IMR-90 (cell line): ENCODE measurements around the gene ZNF280B. TPM values are rescaled to one million over a fixed set of nuclear protein-coding genes. Genes with fewer than 3 reads are reported as not detected.
"Not testable (repeated sequence)": the region's sequence is repeated elsewhere in the genome, so short reads cannot be mapped to it uniquely, and the experiment has no call there.

ENCODE experiments used
- ATAC-seq: fragments of 200-7000 bp; cut with Tn5 transposase; 2 replicates; pipeline ENCODE4 v1.9.1; 2020; ENCODE audit warnings: low read depth, mild to moderate bottlenecking, moderate library complexity
- BruUV-seq: library from RNA; stranded (reverse); fragments of 400-500 nt; replicated peaks from 2 replicates; lab custom pipeline; 2021; lab: Mats Ljungman, UMichigan
- CTCF ChIA-PET: fragments of 300-600 bp; formaldehyde crosslinking; extraction: SDS; loops from one replicate; lab custom pipeline; 2021; ENCODE audit warnings: antibody characterized with exemption; lab: Yijun Ruan, JAX
- POLR2A ChIA-PET: fragments of 300-600 bp; sonication (Branson Sonifier 250); formaldehyde crosslinking; loops from one replicate; lab custom pipeline; 2022; ENCODE audit warnings: antibody characterized with exemption; ENCODE audit not compliant: unreplicated experiment; lab: Charles Lee
- DNase-seq: peaks from one replicate; pipeline ENCODE4 v3.0.0; 2013
- H2AFZ ChIP-seq: replicated peaks from 2 replicates; pipeline ENCODE3; 2013; ENCODE audit warnings: low read length, mild to moderate bottlenecking; ENCODE audit not compliant: poor library complexity
- H2AK5ac ChIP-seq: 2 replicates; pipeline ENCODE4 v1.6.1; 2013; ENCODE audit warnings: low read depth, low read length, inconsistent platforms
- H2AK9ac ChIP-seq: replicated peaks from 2 replicates; pipeline ENCODE3; 2013; ENCODE audit warnings: mild to moderate bottlenecking, low read depth, low read length, moderate library complexity; ENCODE audit not compliant: poor library complexity
- H2BK120ac ChIP-seq: 2 replicates; pipeline ENCODE4 v1.6.1; 2013; ENCODE audit warnings: low read depth, low read length, inconsistent platforms
- H2BK15ac ChIP-seq: 3 replicates; pipeline ENCODE4 v1.6.1; 2013; ENCODE audit warnings: low read depth, low read length, inconsistent platforms
- H2BK20ac ChIP-seq: 2 replicates; pipeline ENCODE4 v1.6.1; 2013; ENCODE audit warnings: low read depth, mild to moderate bottlenecking, inconsistent platforms, low read length, moderate library complexity
- H2BK5ac ChIP-seq: 2 replicates; pipeline ENCODE4 v1.6.1; 2013; ENCODE audit warnings: mild to moderate bottlenecking, low read depth, low read length, inconsistent platforms; ENCODE audit not compliant: poor library complexity, severe bottlenecking
- H3K14ac ChIP-seq: replicated peaks from 2 replicates; pipeline ENCODE4 v1.6.1; 2013; ENCODE audit warnings: low read depth, low read length, inconsistent platforms
- H3K18ac ChIP-seq: 2 replicates; pipeline ENCODE4 v1.6.1; 2013; ENCODE audit warnings: low read depth, low read length, control low read depth
- H3K23ac ChIP-seq: 2 replicates; pipeline ENCODE4 v1.6.1; 2013; ENCODE audit warnings: low read depth, low read length, inconsistent platforms
- H3K27ac ChIP-seq: 2 replicates; pipeline ENCODE4 v1.5.1; 2013; ENCODE audit warnings: mild to moderate bottlenecking, control low read depth, low read length; ENCODE audit not compliant: insufficient read depth
- H3K27me3 ChIP-seq: 2 replicates; pipeline ENCODE4 v1.6.1; 2013; ENCODE audit warnings: low read length; ENCODE audit not compliant: control insufficient read depth, insufficient read depth
- H3K36me3 ChIP-seq: 2 replicates; pipeline ENCODE4 v1.6.1; 2013; ENCODE audit warnings: low read length, mixed read lengths; ENCODE audit not compliant: control insufficient read depth, insufficient read depth
- H3K4ac ChIP-seq: 2 replicates; pipeline ENCODE4 v1.6.1; 2013; ENCODE audit warnings: low read depth, low read length, inconsistent platforms
- H3K4me1 ChIP-seq: 2 replicates; pipeline ENCODE4 v1.6.1; 2013; ENCODE audit warnings: low read length, mixed read lengths; ENCODE audit not compliant: control insufficient read depth, insufficient read depth
- H3K4me2 ChIP-seq: 2 replicates; pipeline ENCODE4 v1.6.1; 2013; ENCODE audit warnings: low read depth, mild to moderate bottlenecking, control low read depth, low read length, moderate library complexity
- H3K4me3 ChIP-seq: 2 replicates; pipeline ENCODE4 v1.5.1; 2013; ENCODE audit warnings: low read depth, mild to moderate bottlenecking, control low read depth, low read length, moderate library complexity; ENCODE audit not compliant: insufficient read depth
- H3K56ac ChIP-seq: 2 replicates; pipeline ENCODE4 v1.6.1; 2013; ENCODE audit warnings: low read length, inconsistent platforms; ENCODE audit not compliant: insufficient read depth; ENCODE audit errors: extremely low read depth
- H3K79me1 ChIP-seq, 2 experiments: 2 replicates each; pipeline ENCODE4 v1.6.1; 2013; ENCODE audit warnings: low read length in 2 of 2, inconsistent platforms in 1 of 2, low read depth in 1 of 2
- H3K9ac ChIP-seq: 2 replicates; pipeline ENCODE4 v1.6.1; 2013; ENCODE audit warnings: low read depth, low read length, control low read depth
- H3K9me1 ChIP-seq: 2 replicates; pipeline ENCODE4 v1.6.1; 2013; ENCODE audit warnings: low read length, inconsistent platforms; ENCODE audit not compliant: insufficient read depth
- H3K9me3 ChIP-seq: 2 replicates; pipeline ENCODE4 v1.6.1; 2013; ENCODE audit warnings: low read length; ENCODE audit not compliant: control insufficient read depth, insufficient read depth
- H4K20me1 ChIP-seq: 2 replicates; pipeline ENCODE4 v1.6.1; 2013; ENCODE audit warnings: low read length, inconsistent platforms; ENCODE audit not compliant: insufficient read depth
- H4K5ac ChIP-seq: 2 replicates; pipeline ENCODE4 v1.6.1; 2013; ENCODE audit warnings: mild to moderate bottlenecking, low read depth, low read length, control low read depth
- H4K8ac ChIP-seq, 2 experiments: 2 replicates each; pipeline ENCODE4 v1.6.1; 2013; ENCODE audit warnings: low read depth in 2 of 2, low read length in 2 of 2, control low read depth in 1 of 2, inconsistent platforms in 1 of 2
- H4K91ac ChIP-seq: 2 replicates; pipeline ENCODE4 v1.6.1; 2013; ENCODE audit warnings: low read depth, low read length, inconsistent platforms; ENCODE audit not compliant: insufficient read depth
- WGBS, 2 experiments: methylation state at CpG; one replicate each; pipeline versions ENCODE4 v1.1.5 to v1.1.7; 2013; ENCODE audit warnings: missing lambda C conversion rate in 2 of 2; ENCODE audit not compliant: insufficient read length in 1 of 2; ENCODE audit errors: extremely low coverage in 2 of 2; 5-methylcytosine and 5-hydroxymethylcytosine counted together
- dilution Hi-C: fragments of 300-500 bp; cut with HindIII; formaldehyde crosslinking; loops from one replicate; pipeline ENCODE4 v1.14.3; 2018; ENCODE audit warnings: low sequenced_read_pairs; ENCODE audit not compliant: unreplicated experiment
- in situ Hi-C: fragments of 300-500 bp; cut with MboI; formaldehyde crosslinking; loops from 3 replicates; pipeline ENCODE4 v1.14.3; 2019; ENCODE audit warnings: low sequenced_read_pairs, inconsistent platforms, mixed read lengths
- intact Hi-C: fragments of 100-400 bp; cut with micrococcal nuclease; formaldehyde crosslinking; loops from 2 replicates; pipeline ENCODE4 v1.10.0; 2022
- polyA plus RNA-seq, 3 experiments: library from polyadenylated mRNA; depleted of rRNA; stranded (reverse); fragments of >200 nt; gene quantifications; 2 replicates each; pipeline ENCODE4 v1.2.3, GENCODE V29; 2012; ENCODE audit warnings: low replicate concordance in 1 of 3
- total RNA-seq: library from RNA; depleted of rRNA; stranded (reverse); fragments of >200 nt; gene quantifications from 2 replicates; pipeline ENCODE4 v1.2.3, GENCODE V29; 2012

The ZNF280B gene
- total and polyA plus RNA-seq, 2 of the 4 experiments (the other 2 are of a cell fraction), result 0.65 to 1.4 TPM

DNA sequence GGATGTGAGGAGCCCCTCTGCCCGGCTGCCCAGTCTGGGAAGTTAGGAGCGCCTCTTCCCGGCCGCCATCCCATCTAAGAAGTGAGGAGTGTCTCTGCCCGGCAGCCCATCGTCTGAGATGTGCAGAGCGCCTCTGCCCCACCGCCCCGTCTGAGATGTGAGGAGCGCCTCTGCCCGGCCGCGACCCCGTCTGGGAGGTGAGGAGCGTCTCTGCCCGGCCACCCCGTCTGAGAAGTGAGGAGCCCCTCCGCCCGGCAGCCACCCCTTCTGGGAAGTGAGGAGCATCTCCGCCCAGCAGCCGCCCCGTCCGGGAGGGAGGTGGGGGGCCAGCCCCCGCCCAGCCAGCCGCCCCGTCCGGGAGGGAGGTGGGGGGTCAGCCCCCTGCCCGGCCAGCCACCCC lies 66.9 kb downstream of the ZNF280B start:
- intact Hi-C loops, CTCF ChIA-PET: not testable (repeated sequence)

More for the DNA sequence above, 66.9 kb downstream of the ZNF280B start:
- in situ Hi-C loops, H3K27ac ChIP-seq, H3K18ac ChIP-seq, H2BK120ac ChIP-seq, H2AK9ac ChIP-seq, H2AFZ ChIP-seq, H2BK20ac ChIP-seq, H3K14ac ChIP-seq, H3K23ac ChIP-seq, H2AK5ac ChIP-seq, H3K4ac ChIP-seq, H4K20me1 ChIP-seq, H3K4me3 ChIP-seq, H3K9ac ChIP-seq, H3K4me2 ChIP-seq, H3K79me1 ChIP-seq, POLR2A ChIA-PET, ATAC-seq, H2BK5ac ChIP-seq, H3K56ac ChIP-seq, H3K36me3 ChIP-seq, dilution Hi-C loops, H3K9me1 ChIP-seq, H2BK15ac ChIP-seq, H4K8ac ChIP-seq, DNase-seq, H3K4me1 ChIP-seq, BruUV-seq, H3K9me3 ChIP-seq, H4K91ac ChIP-seq, H4K5ac ChIP-seq, H3K27me3 ChIP-seq: not testable (repeated sequence)
- WGBS, 2 experiments, result 90% methylated on average over 2 of the region's 28 CpGs; no CpG with 5 or more reads in 1 of the 2 experiments
